ENCODE measurements around the gene KDM4B.

The KDM4B gene

GRCh38 chr19:5036698-5037563, 68.0 kb downstream of the KDM4B start:
- DNase-seq, result peak in 1 of 2 experiments; percentile 30

GRCh38 chr19:5037936-5038335, 69.0 kb downstream of the KDM4B start:
- DNase-seq, result no peak

GRCh38 chr19:5038631-5039271, 69.8 kb downstream of the KDM4B start:
- DNase-seq, result no peak

- DNase-seq, result no peak
Observed at GRCh38 chr19:5039642-5040543, 71.0 kb downstream of the KDM4B start.

GRCh38 chr19:5040544-5041167, 71.7 kb downstream of the KDM4B start:
- no peak for DNase-seq

GRCh38 chr19:5041168-5041912, 72.4 kb downstream of the KDM4B start:
- DNase-seq, result no peak

- DNase-seq, result no peak
Observed at GRCh38 chr19:5041913-5042187, 72.9 kb downstream of the KDM4B start.

- no peak for DNase-seq
Observed at GRCh38 chr19:5042556-5042955, 73.6 kb downstream of the KDM4B start.

GRCh38 chr19:5045029-5045428, 76.1 kb downstream of the KDM4B start:
- DNase-seq, result no peak

- no peak for DNase-seq
Observed at GRCh38 chr19:5045956-5046338, 77.0 kb downstream of the KDM4B start.

- DNase-seq, result no peak
Observed at GRCh38 chr19:5046339-5047039, 77.6 kb downstream of the KDM4B start.

GRCh38 chr19:5047251-5047935, 78.5 kb downstream of the KDM4B start:
- no peak for DNase-seq

- DNase-seq, result peak in 1 of 2 experiments; percentile 54
Observed at GRCh38 chr19:5048091-5048726, 79.3 kb downstream of the KDM4B start.

- no peak for DNase-seq
Observed at GRCh38 chr19:5048727-5049553, 80.0 kb downstream of the KDM4B start.

- no peak for DNase-seq
Observed at GRCh38 chr19:5049561-5049960, 80.6 kb downstream of the KDM4B start.

- no peak for DNase-seq
Observed at GRCh38 chr19:5050067-5050656, 81.2 kb downstream of the KDM4B start.

GRCh38 chr19:5050905-5051304, 82.0 kb downstream of the KDM4B start:
- no peak for DNase-seq

GRCh38 chr19:5051619-5052018, 82.7 kb downstream of the KDM4B start:
- DNase-seq, result no peak

- DNase-seq, result no peak
Observed at GRCh38 chr19:5052515-5052914, 83.6 kb downstream of the KDM4B start.
